Measurements from ENCODE around the gene ERGIC1. TPM values are rescaled to one million over a fixed set of nuclear protein-coding genes. Genes with fewer than 3 reads are reported as not detected.

ERGIC1 gene
- total and polyA plus RNA-seq, 2 of the 13 experiments (the other 11 are each of a cell fraction or from before 2014, with no cell fraction given): 78.5 to 184 TPM

GRCh38 chr5:172983542-172984243 lies 149.6 kb downstream of the ERGIC1 start, which contains the start of gene ATP6V0E1 (continued):
- TF ChIP-seq HNF1B (CRISPR knock-in tag; IDR thresholded peaks at IDR 0.05) (no peak), AFF4 (CRISPR knock-in tag; IDR thresholded peaks at IDR 0.05) (0 out of 2 replicates have a peak, but pooled peaks have one; percentile 53), JUN (CRISPR knock-in tag; IDR thresholded peaks at IDR 0.05) (0 out of 2 replicates have a peak, but pooled peaks have one; percentile 18), NCOR1 (IDR thresholded peaks at IDR 0.05; ENCODE audit: borderline replicate concordance, low read length) (peak; percentile 21; the same call in 1 of the 2 replicates), SUZ12 (IDR thresholded peaks at IDR 0.05; ENCODE audit: low read depth, low read length) (no peak), ZNF660 (CRISPR knock-in tag; IDR thresholded peaks at IDR 0.05; ENCODE audit: borderline replicate concordance, low read depth) (no peak), ZNF282 (IDR thresholded peaks at IDR 0.05; ENCODE audit: partially characterized antibody) (no peak), GPN1 (CRISPR knock-in tag; IDR thresholded peaks at IDR 0.05; ENCODE audit: borderline replicate concordance) (no peak), MIER2 (CRISPR knock-in tag; IDR thresholded peaks at IDR 0.05) (no peak), ZBTB38 (CRISPR knock-in tag; IDR thresholded peaks at IDR 0.05) (peak; percentile 21; the same call in 1 of the 2 replicates), TSC22D2 (CRISPR knock-in tag; IDR thresholded peaks at IDR 0.05; ENCODE audit: borderline replicate concordance) (peak; percentile 24; the same call in 1 of the 2 replicates), MLX (CRISPR knock-in tag; IDR thresholded peaks at IDR 0.05) (no peak), ZNF281 (CRISPR knock-in tag; IDR thresholded peaks at IDR 0.05; ENCODE audit: borderline replicate concordance) (no peak), ZKSCAN1 (IDR thresholded peaks at IDR 0.05; ENCODE audit: low read length) (no peak), RBM22 (optimal IDR thresholded peaks at IDR 0.05; ENCODE audit: low read length) (no peak), ZNF121 (CRISPR knock-in tag; IDR thresholded peaks at IDR 0.05) (no peak), HOXA7 (CRISPR knock-in tag; IDR thresholded peaks at IDR 0.05) (no peak), SP140L (CRISPR knock-in tag; IDR thresholded peaks at IDR 0.05; ENCODE audit: borderline replicate concordance) (no peak), ZNF17 (CRISPR knock-in tag; IDR thresholded peaks at IDR 0.05) (no peak), SRY (CRISPR knock-in tag; IDR thresholded peaks at IDR 0.05) (no peak; the same call in 1 of the 2 replicates)
